ENCODE measurements around the gene TRIM34.
"Not testable (repeated sequence)": the region's sequence is repeated elsewhere in the genome, so short reads cannot be mapped to it uniquely, and the experiment has no call there.

TRIM34 gene

GRCh38 chr11:5621580-5621979 lies 3.2 kb upstream of the TRIM34 start:
- DNase-seq (ENCODE audit: low spot score) = no peak

- no peak for DNase-seq (ENCODE audit: low spot score)
Measured at GRCh38 chr11:5622802-5623201, 2.0 kb upstream of the TRIM34 start.

GRCh38 chr11:5625281-5625680 lies 480 bp downstream of the TRIM34 start:
- no peak for DNase-seq (ENCODE audit: low spot score)

GRCh38 chr11:5626196-5626595 lies 1.4 kb downstream of the TRIM34 start:
- DNase-seq (ENCODE audit: low spot score) = peak; percentile 44

- no peak for DNase-seq (ENCODE audit: low spot score)
Measured at GRCh38 chr11:5631417-5631816, 6.6 kb downstream of the TRIM34 start.

GRCh38 chr11:5631969-5632635 lies 7.3 kb downstream of the TRIM34 start:
- DNase-seq (ENCODE audit: low spot score) = no peak

- no peak for DNase-seq (ENCODE audit: low spot score)
Measured at GRCh38 chr11:5639953-5640352, 15.2 kb downstream of the TRIM34 start.

GRCh38 chr11:5643585-5643984 lies 18.8 kb downstream of the TRIM34 start:
- DNase-seq (ENCODE audit: low spot score) = no peak

- no peak for DNase-seq (ENCODE audit: low spot score)
Measured at GRCh38 chr11:5646139-5646538, 21.3 kb downstream of the TRIM34 start.

GRCh38 chr11:5655474-5655873 lies 30.7 kb downstream of the TRIM34 start:
- no peak for DNase-seq (ENCODE audit: low spot score)

GRCh38 chr11:5656956-5657355 lies 32.2 kb downstream of the TRIM34 start:
- not testable (repeated sequence) for DNase-seq (ENCODE audit: low spot score)

- no peak for DNase-seq (ENCODE audit: low spot score)
Measured at GRCh38 chr11:5658318-5658717, 33.5 kb downstream of the TRIM34 start.

GRCh38 chr11:5663511-5663910 lies 38.7 kb downstream of the TRIM34 start:
- DNase-seq (ENCODE audit: low spot score) = no peak

GRCh38 chr11:5665051-5665570 lies 40.3 kb downstream of the TRIM34 start:
- no peak for DNase-seq (ENCODE audit: low spot score)

GRCh38 chr11:5665746-5666401 lies 41.1 kb downstream of the TRIM34 start:
- no peak for DNase-seq (ENCODE audit: low spot score)

- DNase-seq (ENCODE audit: low spot score) = no peak
Measured at GRCh38 chr11:5666402-5666793, 41.6 kb downstream of the TRIM34 start.

GRCh38 chr11:5671831-5672230 lies 47.0 kb downstream of the TRIM34 start:
- DNase-seq (ENCODE audit: low spot score) = no peak

GRCh38 chr11:5674391-5674790 lies 49.6 kb downstream of the TRIM34 start:
- no peak for DNase-seq (ENCODE audit: low spot score)

GRCh38 chr11:5679811-5680210 lies 55.0 kb downstream of the TRIM34 start:
- DNase-seq (ENCODE audit: low spot score) = no peak

GRCh38 chr11:5682890-5683441 lies 58.2 kb downstream of the TRIM34 start:
- DNase-seq (ENCODE audit: low spot score) = not testable (repeated sequence)

GRCh38 chr11:5683620-5684019 lies 58.8 kb downstream of the TRIM34 start:
- not testable (repeated sequence) for DNase-seq (ENCODE audit: low spot score)

- no peak for DNase-seq (ENCODE audit: low spot score)
Measured at GRCh38 chr11:5684036-5684645, 59.3 kb downstream of the TRIM34 start.
